Activated T-helper 1 cell treated with anti-CD3 and anti-CD28 coated beads, Interleukin-12 subunit alpha, Interleukin-12 subunit beta, Interleukin-2, Interleukin-4 antibody, amounts not matched to agents 30 ng/mL and 10 ng/mL and 1 ng/mL, durations not matched to agents 14 hours and 24 hours and 36 hours (primary cell): ENCODE data around the gene JAK1. TPM values are rescaled to one million over a fixed set of nuclear protein-coding genes. Genes with fewer than 3 reads are reported as not detected.

ENCODE experiments used
- DNase-seq: peaks from one replicate; pipeline ENCODE4 v3.0.0; 2021; ENCODE audit warnings: low spot score
- H3K27ac Mint-ChIP-seq: one replicate; pipeline ENCODE4 v1.8.0; 2021; ENCODE audit warnings: mild to moderate bottlenecking, mixed read lengths
- H3K27me3 Mint-ChIP-seq: one replicate; pipeline ENCODE4 v1.8.0; 2022; ENCODE audit warnings: mild to moderate bottlenecking, moderate library complexity, mixed read lengths; ENCODE audit not compliant: insufficient read depth
- H3K36me3 Mint-ChIP-seq: one replicate; pipeline ENCODE4 v1.8.0; 2021; ENCODE audit warnings: low read depth, mixed read lengths
- H3K4me1 Mint-ChIP-seq: one replicate; pipeline ENCODE4 v1.8.0; 2021; ENCODE audit warnings: low read depth, mixed read lengths
- H3K4me3 Mint-ChIP-seq: one replicate; pipeline ENCODE4 v1.8.0; 2021; ENCODE audit warnings: mild to moderate bottlenecking, moderate library complexity, mixed read lengths
- H3K9me3 Mint-ChIP-seq: one replicate; pipeline ENCODE4 v1.8.0; 2021; ENCODE audit warnings: mixed read lengths
- intact Hi-C: fragments of 100-400 bp; cut with micrococcal nuclease; formaldehyde crosslinking; loops from one replicate; pipeline ENCODE4 v1.15.1; 2024
- total RNA-seq: library from RNA; stranded (reverse); gene quantifications from 2 replicates; pipeline ENCODE4 v1.2.3, GENCODE V29; 2022

JAK1 gene
- total RNA-seq, 1 donor from 2014 or later = 102 TPM

- intact Hi-C loops = loop anchor here (5.0 kb wide), 2 partner anchors 158 to 513 kb away; partner anchors contain the start of genes LEPR and LEPROT
- H3K9me3 Mint-ChIP-seq = no peaks in the 10 kb centered on the region
- H3K4me3 Mint-ChIP-seq = no peak overlapping the region
- no peak for DNase-seq
- peaks cover 6% of the 10 kb centered on the region for H3K36me3 Mint-ChIP-seq
- peaks cover 73% of the 10 kb centered on the region for H3K4me1 Mint-ChIP-seq
- no peaks in the 10 kb centered on the region for H3K27me3 Mint-ChIP-seq
- no peak overlapping the region for H3K27ac Mint-ChIP-seq
These were observed 57.3 kb downstream of the JAK1 start for GRCh38 chr1:64909031-64909430.

GRCh38 chr1:64908575-64908974 is 57.8 kb downstream of the JAK1 start:
- Mint-ChIP-seq H3K27me3 (no peaks in the 10 kb centered on the region), H3K36me3 (peaks cover 4% of the 10 kb centered on the region), H3K4me1 (peaks cover 69% of the 10 kb centered on the region), H3K9me3 (no peaks in the 10 kb centered on the region), H3K4me3 (no peak overlapping the region), H3K27ac (no peak overlapping the region)
- intact Hi-C loops = loop anchor here (5.0 kb wide), 2 partner anchors 159 to 514 kb away; partner anchors contain the start of genes LEPR and LEPROT
- DNase-seq = no peak

GRCh38 chr1:64906447-64906846 is 59.9 kb downstream of the JAK1 start:
- H3K36me3 Mint-ChIP-seq = peaks cover 4% of the 10 kb centered on the region
- no peaks in the 10 kb centered on the region for H3K9me3 Mint-ChIP-seq
- H3K27me3 Mint-ChIP-seq = no peaks in the 10 kb centered on the region
- intact Hi-C loops = loop anchor here (1.0 to 5.0 kb wide), 5 partner anchors 11 to 516 kb away; partner anchors contain the start of genes LEPR and LEPROT
- H3K4me1 Mint-ChIP-seq = peaks cover 54% of the 10 kb centered on the region
- peak overlapping the region; percentile 34 for H3K4me3 Mint-ChIP-seq
- no peak for DNase-seq
- peak overlapping the region; percentile 78 for H3K27ac Mint-ChIP-seq

GRCh38 chr1:64903593-64903992 is 62.8 kb downstream of the JAK1 start:
- Mint-ChIP-seq H3K27me3 (no peaks in the 10 kb centered on the region), H3K27ac (no peak overlapping the region), H3K9me3 (no peaks in the 10 kb centered on the region), H3K36me3 (peaks cover 7% of the 10 kb centered on the region), H3K4me3 (no peak overlapping the region), H3K4me1 (peaks cover 65% of the 10 kb centered on the region)
- intact Hi-C loops = no loop called here
- no peak for DNase-seq

GRCh38 chr1:64901663-64902062 is 64.7 kb downstream of the JAK1 start:
- Mint-ChIP-seq H3K9me3 (no peaks in the 10 kb centered on the region), H3K4me1 (peaks cover 66% of the 10 kb centered on the region)

GRCh38 chr1:64900916-64901315 is 65.4 kb downstream of the JAK1 start:
- Mint-ChIP-seq H3K4me3 (no peak overlapping the region), H3K27me3 (no peaks in the 10 kb centered on the region), H3K27ac (no peak overlapping the region), H3K9me3 (no peaks in the 10 kb centered on the region), H3K36me3 (peaks cover 5% of the 10 kb centered on the region), H3K4me1 (peaks cover 65% of the 10 kb centered on the region)
- no peak for DNase-seq
- intact Hi-C loops = no loop called here

More at GRCh38 chr1:64901663-64902062, 64.7 kb downstream of the JAK1 start:
- no peak for DNase-seq
- Mint-ChIP-seq H3K4me3 (no peak overlapping the region), H3K36me3 (peaks cover 9% of the 10 kb centered on the region), H3K27me3 (no peaks in the 10 kb centered on the region), H3K27ac (no peak overlapping the region)
- intact Hi-C loops = no loop called here

GRCh38 chr1:64898107-64898861 is 68.1 kb downstream of the JAK1 start:
- no peak overlapping the region for H3K4me3 Mint-ChIP-seq
- DNase-seq = no peak
- H3K36me3 Mint-ChIP-seq = peaks cover 7% of the 10 kb centered on the region
- H3K9me3 Mint-ChIP-seq = no peaks in the 10 kb centered on the region
- no peaks in the 10 kb centered on the region for H3K27me3 Mint-ChIP-seq
- peaks cover 71% of the 10 kb centered on the region for H3K4me1 Mint-ChIP-seq
- intact Hi-C loops = loop anchor here (1.0 to 2.0 kb wide), 2 partner anchors 9 to 15 kb away; no protein-coding TSS in a partner anchor
- peak overlapping the region; percentile 3 for H3K27ac Mint-ChIP-seq

GRCh38 chr1:64896551-64896950 is 69.8 kb downstream of the JAK1 start:
- no peaks in the 10 kb centered on the region for H3K27me3 Mint-ChIP-seq
- no peaks in the 10 kb centered on the region for H3K9me3 Mint-ChIP-seq
- H3K4me3 Mint-ChIP-seq = no peak overlapping the region
- H3K27ac Mint-ChIP-seq = no peak overlapping the region
- H3K36me3 Mint-ChIP-seq = peaks cover 7% of the 10 kb centered on the region
- H3K4me1 Mint-ChIP-seq = peaks cover 83% of the 10 kb centered on the region
- no peak for DNase-seq
- intact Hi-C loops = no loop called here

- H3K9me3 Mint-ChIP-seq = no peaks in the 10 kb centered on the region
- H3K4me3 Mint-ChIP-seq = peak overlapping the region; percentile 35
- H3K27me3 Mint-ChIP-seq = no peaks in the 10 kb centered on the region
- intact Hi-C loops = loop anchor here (1.0 to 2.0 kb wide), 3 partner anchors 11 to 27 kb away; no protein-coding TSS in a partner anchor
- H3K4me1 Mint-ChIP-seq = peaks cover 88% of the 10 kb centered on the region
- no peak for DNase-seq
- H3K36me3 Mint-ChIP-seq = peaks cover 7% of the 10 kb centered on the region
- peak overlapping the region; percentile 74 for H3K27ac Mint-ChIP-seq
These were observed 70.8 kb downstream of the JAK1 start for GRCh38 chr1:64895500-64895899.

GRCh38 chr1:64894438-64895196 is 71.7 kb downstream of the JAK1 start:
- DNase-seq = no peak

GRCh38 chr1:64893921-64894320 is 72.4 kb downstream of the JAK1 start:
- H3K9me3 Mint-ChIP-seq = no peaks in the 10 kb centered on the region
- H3K27ac Mint-ChIP-seq = no peak overlapping the region
- intact Hi-C loops = loop anchor here (2.0 to 5.0 kb wide), 2 partner anchors 17 to 108 kb away; no protein-coding TSS in a partner anchor
- no peak overlapping the region for H3K4me3 Mint-ChIP-seq
- peaks cover 3% of the 10 kb centered on the region for H3K36me3 Mint-ChIP-seq
- DNase-seq = no peak
- peaks cover 88% of the 10 kb centered on the region for H3K4me1 Mint-ChIP-seq
- no peaks in the 10 kb centered on the region for H3K27me3 Mint-ChIP-seq

More at GRCh38 chr1:64894438-64895196, 71.7 kb downstream of the JAK1 start:
- Mint-ChIP-seq H3K27ac (no peak overlapping the region), H3K36me3 (peaks cover 4% of the 10 kb centered on the region), H3K9me3 (no peaks in the 10 kb centered on the region), H3K4me3 (no peak overlapping the region), H3K27me3 (no peaks in the 10 kb centered on the region), H3K4me1 (peaks cover 88% of the 10 kb centered on the region)
- intact Hi-C loops = loop anchor here (1.0 to 5.0 kb wide), 4 partner anchors 12 to 108 kb away; no protein-coding TSS in a partner anchor

GRCh38 chr1:64892576-64893573 is 73.5 kb downstream of the JAK1 start:
- DNase-seq = no peak
- Mint-ChIP-seq H3K27me3 (no peaks in the 10 kb centered on the region), H3K36me3 (peaks cover 3% of the 10 kb centered on the region), H3K4me1 (peaks cover 86% of the 10 kb centered on the region), H3K4me3 (no peak overlapping the region), H3K27ac (peak overlapping the region; percentile 21), H3K9me3 (no peaks in the 10 kb centered on the region)
- intact Hi-C loops = loop anchor here (5.0 kb wide), 1 partner anchor 109 kb away; no protein-coding TSS in a partner anchor
